ENCODE measurements around the gene SCRN3.
A peak's percentile ranks its signal among the peaks of the same experiment; 100 is the strongest.

SCRN3 gene

GRCh38 chr2:174449033-174449432 lies 53.5 kb downstream of the SCRN3 start:
- TF ChIP-seq CTCF (IDR thresholded peaks at IDR 0.05; ENCODE audit: insufficient read depth, low read length, poor library complexity, severe bottlenecking) = no peak
- no peak overlapping the region for H3K4me3 ChIP-seq (replicated peaks; ENCODE audit: low read depth, low read length)
- no peaks in the 10 kb centered on the region for H3K36me3 ChIP-seq (ENCODE audit: control insufficient read depth, insufficient read depth, low read length)
- DNase-seq (ENCODE audit: extremely low read depth, insufficient read length) = no peak
- no peaks in the 10 kb centered on the region for H3K27me3 ChIP-seq (replicated peaks; ENCODE audit: control insufficient read depth, insufficient read depth, low read length)

GRCh38 chr2:174450021-174450816 lies 54.7 kb downstream of the SCRN3 start:
- no peak for TF ChIP-seq CTCF (IDR thresholded peaks at IDR 0.05; ENCODE audit: insufficient read depth, low read length, poor library complexity, severe bottlenecking)
- no peak overlapping the region for H3K4me3 ChIP-seq (replicated peaks; ENCODE audit: low read depth, low read length)
- no peaks in the 10 kb centered on the region for H3K27me3 ChIP-seq (replicated peaks; ENCODE audit: control insufficient read depth, insufficient read depth, low read length)
- H3K36me3 ChIP-seq (ENCODE audit: control insufficient read depth, insufficient read depth, low read length) = no peaks in the 10 kb centered on the region
- DNase-seq (ENCODE audit: extremely low read depth, insufficient read length) = peak; percentile 8

GRCh38 chr2:174454566-174454965 lies 59.0 kb downstream of the SCRN3 start:
- no peaks in the 10 kb centered on the region for H3K36me3 ChIP-seq (ENCODE audit: control insufficient read depth, insufficient read depth, low read length)
- H3K27me3 ChIP-seq (replicated peaks; ENCODE audit: control insufficient read depth, insufficient read depth, low read length) = no peaks in the 10 kb centered on the region
- no peak overlapping the region for H3K4me3 ChIP-seq (replicated peaks; ENCODE audit: low read depth, low read length)
- no peak for DNase-seq (ENCODE audit: extremely low read depth, insufficient read length)
- no peak for TF ChIP-seq CTCF (IDR thresholded peaks at IDR 0.05; ENCODE audit: insufficient read depth, low read length, poor library complexity, severe bottlenecking)

- TF ChIP-seq CTCF (IDR thresholded peaks at IDR 0.05; ENCODE audit: insufficient read depth, low read length, poor library complexity, severe bottlenecking) = no peak
- DNase-seq (ENCODE audit: extremely low read depth, insufficient read length) = no peak
- H3K27me3 ChIP-seq (replicated peaks; ENCODE audit: control insufficient read depth, insufficient read depth, low read length) = no peaks in the 10 kb centered on the region
- H3K4me3 ChIP-seq (replicated peaks; ENCODE audit: low read depth, low read length) = no peak overlapping the region
- no peaks in the 10 kb centered on the region; the same call in 1 of the 2 replicates for H3K36me3 ChIP-seq (ENCODE audit: control insufficient read depth, insufficient read depth, low read length)
These were observed 65.7 kb downstream of the SCRN3 start for GRCh38 chr2:174461221-174461620.

- Histone ChIP-seq H3K4me3 (replicated peaks; ENCODE audit: low read depth, low read length) (no peak overlapping the region), H3K36me3 (ENCODE audit: control insufficient read depth, insufficient read depth, low read length) (no peaks in the 10 kb centered on the region; the same call in 1 of the 2 replicates), H3K27me3 (replicated peaks; ENCODE audit: control insufficient read depth, insufficient read depth, low read length) (no peaks in the 10 kb centered on the region)
- DNase-seq (ENCODE audit: extremely low read depth, insufficient read length) = no peak
- no peak for TF ChIP-seq CTCF (IDR thresholded peaks at IDR 0.05; ENCODE audit: insufficient read depth, low read length, poor library complexity, severe bottlenecking)
These were observed 69.8 kb downstream of the SCRN3 start for GRCh38 chr2:174465327-174465726.

Data from GM06990 (cell line).